Left ventricle myocardium inferior (tissue), 1 donor: Measurements from ENCODE around the gene SGMS1. TPM values are rescaled to one million over a fixed set of nuclear protein-coding genes. Genes with fewer than 3 reads are reported as not detected.

Experiments used
- DNase-seq: peaks from one replicate; pipeline ENCODE4 v3.0.0-alpha.2; 2020
- H3K27ac ChIP-seq: fragments of 200-600 bp; replicated peaks from 2 replicates; pipeline ENCODE4 v1.8.0; 2021
- H3K27me3 ChIP-seq: fragments of 200-600 bp; 2 replicates; pipeline ENCODE4 v1.8.0; 2021; ENCODE audit warnings: low read depth
- H3K36me3 ChIP-seq: fragments of 200-600 bp; 2 replicates; pipeline ENCODE4 v1.8.0; 2021
- H3K4me1 ChIP-seq: fragments of 200-600 bp; 2 replicates; pipeline ENCODE4 v1.8.0; 2021
- H3K4me3 ChIP-seq: fragments of 200-600 bp; 2 replicates; pipeline ENCODE4 v1.8.0; 2021; ENCODE audit warnings: mild to moderate bottlenecking, moderate library complexity
- H3K9me3 ChIP-seq: fragments of 200-600 bp; replicated peaks from 2 replicates; pipeline ENCODE4 v1.8.0; 2021
- CTCF ChIP-seq: fragments of 200-600 bp; IDR thresholded peaks from 2 replicates; pipeline ENCODE4 v1.8.0; 2021; ENCODE audit warnings: antibody characterized with exemption, mild to moderate bottlenecking, borderline replicate concordance
- intact Hi-C: fragments of 100-400 bp; cut with micrococcal nuclease; formaldehyde crosslinking; loops from one replicate; pipeline ENCODE4 v1.11.0; 2022
- total RNA-seq: library from RNA; stranded (reverse); fragmentation: NEBNext Ultra II Directional; extraction: Animal tissue kit (Norgen Biotek cat#: 25700); gene quantifications from one replicate; pipeline ENCODE4 v1.2.1, GENCODE V29; 2021
- donor health status: DM: no; HTN: yes; CAD: no; lungs with severe emphysema.

SGMS1 gene
- total RNA-seq, 1 donor from 2014 or later = 18.6 TPM

GRCh38 chr10:50533296-50533695 lies 90.5 kb downstream of the SGMS1 start:
- Histone ChIP-seq H3K27ac (no peak overlapping the region), H3K9me3 (no peaks in the 10 kb centered on the region), H3K27me3 (no peaks in the 10 kb centered on the region), H3K4me3 (no peak overlapping the region), H3K4me1 (peaks cover 4% of the 10 kb centered on the region), H3K36me3 (no peaks in the 10 kb centered on the region)
- intact Hi-C loops = no loop called here
- no peak for DNase-seq
- no peak for TF ChIP-seq CTCF

- Histone ChIP-seq H3K4me3 (no peak overlapping the region), H3K36me3 (no peaks in the 10 kb centered on the region), H3K9me3 (no peaks in the 10 kb centered on the region), H3K27ac (no peak overlapping the region), H3K4me1 (peaks cover 13% of the 10 kb centered on the region), H3K27me3 (no peaks in the 10 kb centered on the region)
- TF ChIP-seq CTCF = no peak
- no peak for DNase-seq
- intact Hi-C loops = no loop called here
Observed at GRCh38 chr10:50531388-50532077, 92.2 kb downstream of the SGMS1 start.

- TF ChIP-seq CTCF = no peak
- peaks cover 13% of the 10 kb centered on the region for H3K4me1 ChIP-seq
- intact Hi-C loops = no loop called here
- no peaks in the 10 kb centered on the region for H3K36me3 ChIP-seq
- H3K4me3 ChIP-seq = no peak overlapping the region
- no peaks in the 10 kb centered on the region for H3K27me3 ChIP-seq
- H3K9me3 ChIP-seq = no peaks in the 10 kb centered on the region
- DNase-seq = no peak
- H3K27ac ChIP-seq = no peak overlapping the region
Observed at GRCh38 chr10:50529660-50530059, 94.1 kb downstream of the SGMS1 start.

- Histone ChIP-seq H3K27ac (no peak overlapping the region), H3K4me3 (no peak overlapping the region), H3K9me3 (no peaks in the 10 kb centered on the region), H3K4me1 (peaks cover 13% of the 10 kb centered on the region), H3K27me3 (no peaks in the 10 kb centered on the region), H3K36me3 (no peaks in the 10 kb centered on the region)
- DNase-seq = no peak
- no peak for TF ChIP-seq CTCF
- intact Hi-C loops = no loop called here
Observed at GRCh38 chr10:50528206-50528605, 95.5 kb downstream of the SGMS1 start.

- Histone ChIP-seq H3K9me3 (no peaks in the 10 kb centered on the region), H3K27me3 (no peaks in the 10 kb centered on the region), H3K4me3 (no peak overlapping the region), H3K36me3 (no peaks in the 10 kb centered on the region), H3K27ac (no peak overlapping the region), H3K4me1 (peaks cover 13% of the 10 kb centered on the region)
- no peak for TF ChIP-seq CTCF
- DNase-seq = no peak
- intact Hi-C loops = no loop called here
Observed at GRCh38 chr10:50527442-50528043, 96.2 kb downstream of the SGMS1 start.
